NCI-H69 (cell line): ENCODE measurements around the gene AKR1C3.
"Not testable (repeated sequence)": the region's sequence is repeated elsewhere in the genome, so short reads cannot be mapped to it uniquely, and the experiment has no call there.

Experiments used
- DNase-seq: peaks from one replicate; lab custom pipeline; 2025; lab: John Stamatoyannopoulos, UW

The AKR1C3 gene

GRCh38 chr10:5089865-5090264 is 4.3 kb upstream of the AKR1C3 start:
- DNase-seq, result peak; percentile 65

DNA sequence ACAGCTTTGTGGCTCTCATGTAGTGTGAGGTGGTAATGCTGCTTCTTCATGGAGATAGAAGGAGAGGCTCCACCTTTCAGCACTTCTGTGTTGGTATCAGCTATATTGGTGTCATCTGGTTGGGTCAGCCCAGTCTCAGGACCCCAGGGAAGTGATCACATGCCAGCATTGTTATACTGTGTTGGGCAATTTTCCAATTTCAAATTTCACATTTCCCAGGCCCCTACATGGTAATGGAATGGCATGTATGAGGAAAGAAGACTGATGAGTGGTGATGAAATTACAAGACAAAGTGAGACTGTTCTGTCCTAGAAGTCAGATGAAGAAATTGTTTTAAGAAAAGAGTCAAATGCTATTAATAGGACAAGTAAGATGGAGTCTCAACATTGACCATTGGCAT is 3.7 kb upstream of the AKR1C3 start:
- no peak for DNase-seq

DNA sequence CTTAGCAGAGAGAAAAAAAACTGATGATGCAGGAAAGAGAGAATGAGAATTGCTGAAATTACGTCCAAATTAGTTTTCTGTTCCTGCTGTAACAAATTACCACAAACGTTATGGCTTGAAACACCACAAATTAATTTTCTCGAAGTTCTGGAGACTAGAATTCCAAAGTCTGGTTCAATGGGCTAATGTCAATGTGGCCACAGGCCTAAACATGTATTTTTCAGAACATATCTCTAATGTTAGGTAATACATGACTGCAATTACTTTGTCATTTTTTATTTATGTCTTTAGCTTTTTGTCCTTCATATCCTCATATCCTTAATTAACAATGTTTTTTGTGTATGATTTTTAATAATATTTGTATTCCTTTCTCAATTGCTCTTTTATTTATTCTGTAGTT is 3.0 kb upstream of the AKR1C3 start:
- DNase-seq, result no peak

GRCh38 chr10:5092375-5092774 is 1.8 kb upstream of the AKR1C3 start:
- no peak for DNase-seq

- no peak for DNase-seq
Observed at GRCh38 chr10:5092848-5093790, 1.1 kb upstream of the AKR1C3 start.

- no peak for DNase-seq
Observed at GRCh38 chr10:5095687-5096086, 1.5 kb downstream of the AKR1C3 start.

DNA sequence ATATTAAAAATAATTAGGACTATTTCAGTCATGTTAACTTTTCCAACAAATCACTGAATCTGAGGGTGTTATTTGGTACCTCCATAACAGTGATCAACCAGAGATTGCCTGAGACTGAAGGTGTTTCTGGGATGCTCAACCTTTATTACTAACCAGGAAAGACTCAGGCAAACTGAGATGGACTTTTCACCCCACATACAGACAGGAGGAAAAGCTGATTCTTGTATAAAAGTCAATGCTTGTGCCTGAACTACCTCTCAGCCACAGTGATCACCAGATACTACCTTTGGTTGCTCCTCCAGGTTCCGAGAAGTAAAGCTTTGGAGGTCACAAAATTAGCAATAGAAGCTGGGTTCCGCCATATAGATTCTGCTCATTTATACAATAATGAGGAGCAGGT is 1.9 kb downstream of the AKR1C3 start:
- no peak for DNase-seq

DNA sequence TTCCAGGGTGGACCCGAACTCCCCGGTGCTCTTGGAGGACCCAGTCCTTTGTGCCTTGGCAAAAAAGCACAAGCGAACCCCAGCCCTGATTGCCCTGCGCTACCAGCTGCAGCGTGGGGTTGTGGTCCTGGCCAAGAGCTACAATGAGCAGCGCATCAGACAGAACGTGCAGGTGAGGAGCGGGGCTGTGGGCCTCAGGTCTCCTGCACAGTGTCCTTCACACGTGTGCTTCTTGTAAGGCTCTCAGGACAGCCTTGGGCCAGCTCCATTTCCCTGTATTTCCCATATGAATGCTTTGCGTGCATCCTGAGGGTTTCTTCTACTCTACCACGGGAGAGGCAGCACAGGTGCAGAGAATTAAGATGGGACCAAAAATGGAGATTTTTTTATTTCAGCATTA is 8.3 kb downstream of the AKR1C3 start:
- not testable (repeated sequence) for DNase-seq

GRCh38 chr10:5103481-5103880 is 9.3 kb downstream of the AKR1C3 start:
- DNase-seq, result no peak

- no peak for DNase-seq
Observed at GRCh38 chr10:5105626-5106025, 11.4 kb downstream of the AKR1C3 start.

GRCh38 chr10:5106553-5106952 is 12.3 kb downstream of the AKR1C3 start:
- DNase-seq, result no peak

- DNase-seq, result no peak
Observed at GRCh38 chr10:5107860-5108526, 13.8 kb downstream of the AKR1C3 start.

DNA sequence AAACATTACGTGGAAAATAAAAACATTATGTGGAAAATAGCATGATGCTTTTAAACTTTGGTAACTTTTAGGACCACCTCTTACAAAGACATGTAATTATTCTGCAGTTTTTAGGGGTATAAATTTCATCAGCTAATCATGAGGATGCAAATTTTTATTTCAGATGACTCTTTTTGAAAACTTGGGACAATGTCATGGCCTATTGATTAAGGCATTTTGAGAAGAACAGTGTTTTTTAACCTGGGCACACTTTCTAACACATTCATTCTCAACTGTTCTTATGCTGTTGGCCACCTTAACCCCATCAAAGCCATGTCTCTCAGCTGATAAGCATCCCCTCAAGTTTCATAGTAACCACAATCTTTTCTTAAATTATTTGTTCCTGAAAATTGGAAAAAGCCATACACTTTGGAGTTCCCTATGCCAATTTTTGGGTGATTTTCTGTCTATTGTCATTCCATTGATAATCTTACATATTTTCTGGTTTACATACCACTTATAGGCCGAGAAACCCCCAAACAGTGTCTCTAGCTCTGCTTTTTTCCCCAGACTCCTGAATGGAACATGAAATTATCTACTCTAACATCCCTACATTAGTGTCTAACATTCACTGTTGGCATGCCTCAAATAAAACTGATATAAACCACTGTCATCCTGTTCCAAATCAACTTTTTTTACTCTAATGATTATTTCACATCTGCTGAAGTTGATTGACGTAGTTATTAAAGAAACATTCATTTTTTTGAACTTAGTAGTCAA is 14.6 kb downstream of the AKR1C3 start:
- DNase-seq, result no peak

DNA sequence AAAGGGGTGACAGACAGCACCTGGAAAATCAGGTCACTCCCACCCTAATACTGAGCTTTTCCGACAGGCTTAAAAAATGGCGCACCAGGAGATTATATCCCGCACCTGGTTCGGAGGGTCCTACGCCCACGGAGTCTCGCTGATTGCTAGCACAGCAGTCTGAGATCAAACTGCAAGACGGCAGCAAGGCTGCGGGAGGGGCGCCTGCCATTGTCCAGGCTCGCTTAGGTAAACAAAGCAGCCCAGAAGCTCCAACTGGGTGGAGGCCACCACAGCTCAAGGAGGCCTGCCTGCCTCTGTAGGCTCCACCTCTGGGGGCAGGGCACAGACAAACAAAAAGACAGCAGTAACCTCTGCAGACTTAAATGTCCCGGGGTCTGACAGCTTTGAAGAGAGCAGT is 15.6 kb downstream of the AKR1C3 start:
- DNase-seq, result not testable (repeated sequence)

GRCh38 chr10:5116621-5117020 is 22.4 kb downstream of the AKR1C3 start:
- DNase-seq, result no peak

DNA sequence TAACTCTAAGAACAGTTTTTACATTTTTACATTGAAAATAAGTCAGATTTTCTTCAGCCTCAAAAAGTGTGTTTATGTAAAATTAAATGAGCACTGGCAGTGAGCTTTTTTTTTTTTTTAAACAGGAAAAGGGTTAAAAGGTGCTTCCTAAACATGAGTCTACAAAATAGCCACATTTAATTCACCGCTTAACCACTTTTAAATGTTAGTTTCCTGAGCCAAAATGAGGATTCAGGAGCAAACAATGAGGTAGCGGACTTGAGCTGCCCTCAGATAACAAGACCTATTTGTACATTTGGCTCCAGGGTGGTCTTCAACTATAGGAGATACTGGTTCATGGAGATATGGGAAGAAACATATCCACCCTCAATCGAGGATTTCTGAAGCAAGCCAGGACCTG is 22.8 kb downstream of the AKR1C3 start:
- no peak for DNase-seq

GRCh38 chr10:5119997-5120396 is 25.8 kb downstream of the AKR1C3 start:
- not testable (repeated sequence) for DNase-seq

- no peak for DNase-seq
Observed at GRCh38 chr10:5123886-5124285, 29.7 kb downstream of the AKR1C3 start.

DNA sequence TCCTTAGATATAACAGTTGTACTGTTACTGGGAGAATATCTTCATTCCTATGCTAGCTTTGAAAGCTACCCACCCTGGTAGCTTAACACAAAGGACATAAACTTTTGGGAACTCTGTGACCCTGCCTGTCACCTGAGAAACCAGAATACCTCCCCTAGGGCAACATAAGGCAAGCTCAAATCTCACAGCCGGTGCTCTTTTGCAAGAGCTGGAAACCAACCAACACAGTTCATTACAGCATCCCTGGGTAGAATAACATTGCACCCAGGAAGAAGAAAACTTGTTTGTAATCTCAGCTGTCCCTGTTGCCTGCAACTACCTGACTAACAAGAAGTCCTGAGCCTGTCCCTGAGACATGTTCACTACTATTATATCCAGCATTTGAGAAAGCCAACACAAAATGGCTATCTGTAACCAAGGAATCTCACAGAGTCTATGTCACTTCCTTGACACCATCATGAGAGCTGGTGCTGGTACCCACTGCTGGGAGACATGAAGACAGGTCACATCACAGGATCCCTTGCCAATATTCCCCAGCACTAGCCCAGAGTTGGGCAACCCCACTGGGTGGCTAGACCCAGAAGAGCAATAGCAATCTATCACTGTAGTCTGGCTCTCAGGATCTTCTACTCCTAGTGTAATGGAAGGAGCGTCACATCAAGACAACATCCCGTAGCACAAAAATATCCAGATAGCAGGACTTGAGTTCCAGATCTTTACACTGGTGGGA is 31.3 kb downstream of the AKR1C3 start:
- DNase-seq, result no peak

- DNase-seq, result no peak
Observed at GRCh38 chr10:5135581-5135980, 41.4 kb downstream of the AKR1C3 start.

- no peak for DNase-seq
Observed at GRCh38 chr10:5136468-5137087, 42.4 kb downstream of the AKR1C3 start.
